AG09309 (cell line): Measurements from ENCODE around the gene EPB41L1.

Experiments used
- DNase-seq: peaks from one replicate; pipeline ENCODE4 v3.0.0-alpha.2; 2010; ENCODE audit warnings: low read depth
- H3K4me3 ChIP-seq: 2 replicates; pipeline ENCODE4 v1.5.1; 2011; ENCODE audit warnings: mild to moderate bottlenecking, low read depth, low read length, moderate library complexity; ENCODE audit not compliant: control insufficient read depth
- CTCF ChIP-seq: IDR thresholded peaks from 2 replicates; pipeline ENCODE4 v1.5.1; 2011; ENCODE audit warnings: mild to moderate bottlenecking, low read depth, low read length, inconsistent platforms; ENCODE audit not compliant: insufficient read depth, control insufficient read depth; ENCODE audit errors: missing control alignments

The EPB41L1 gene

GRCh38 chr20:36157610-36158009 lies 3.1 kb downstream of the EPB41L1 start:
- H3K4me3 ChIP-seq = no peak overlapping the region
- TF ChIP-seq CTCF = no peak
- DNase-seq = no peak

- H3K4me3 ChIP-seq = no peak overlapping the region
- TF ChIP-seq CTCF = no peak
- DNase-seq = no peak
Measured at GRCh38 chr20:36158160-36158741, 3.7 kb downstream of the EPB41L1 start.

- no peak for DNase-seq
- no peak for TF ChIP-seq CTCF
- H3K4me3 ChIP-seq = no peak overlapping the region
Measured at GRCh38 chr20:36159833-36160232, 5.3 kb downstream of the EPB41L1 start.

- no peak for TF ChIP-seq CTCF
- no peak overlapping the region for H3K4me3 ChIP-seq
- no peak for DNase-seq
Measured at GRCh38 chr20:36162272-36162966, 7.9 kb downstream of the EPB41L1 start.

- DNase-seq = no peak
- TF ChIP-seq CTCF = no peak
Measured at GRCh38 chr20:36167902-36168503, 13.5 kb downstream of the EPB41L1 start.

GRCh38 chr20:36170542-36171215 lies 16.1 kb downstream of the EPB41L1 start:
- TF ChIP-seq CTCF = no peak
- DNase-seq = no peak

More at GRCh38 chr20:36167902-36168503, 13.5 kb downstream of the EPB41L1 start:
- H3K4me3 ChIP-seq = no peak overlapping the region

More at GRCh38 chr20:36170542-36171215, 16.1 kb downstream of the EPB41L1 start:
- no peak overlapping the region for H3K4me3 ChIP-seq
